Osteoblast (primary cell): Measurements from ENCODE around the gene KRTAP10-7. TPM values are rescaled to one million over a fixed set of nuclear protein-coding genes. Genes with fewer than 3 reads are reported as not detected.
"Not testable (repeated sequence)": the region's sequence is repeated elsewhere in the genome, so short reads cannot be mapped to it uniquely, and the experiment has no call there.

Source experiments
- DNase-seq: peaks from one replicate; pipeline ENCODE4 v3.0.0; 2011; ENCODE audit warnings: low spot score, mixed read lengths; ENCODE audit not compliant: insufficient read length; ENCODE audit errors: missing footprints
- H2AFZ ChIP-seq: 2 replicates; pipeline ENCODE4 v1.6.0; 2011; ENCODE audit warnings: mild to moderate bottlenecking, low read length
- H3K27ac ChIP-seq: 2 replicates; pipeline ENCODE4 v1.5.1; 2011; ENCODE audit warnings: mild to moderate bottlenecking, low read depth, low read length, moderate library complexity
- H3K27me3 ChIP-seq: 2 replicates; pipeline ENCODE4 v1.6.0; 2012; ENCODE audit warnings: mild to moderate bottlenecking, control low read depth, inconsistent platforms, low read length, moderate library complexity; ENCODE audit not compliant: insufficient read depth
- H3K36me3 ChIP-seq: 2 replicates; pipeline ENCODE4 v1.5.1; 2011; ENCODE audit warnings: mild to moderate bottlenecking, low read length, control low read depth, moderate library complexity; ENCODE audit not compliant: insufficient read depth
- H3K4me1 ChIP-seq: 2 replicates; pipeline ENCODE4 v1.5.1; 2011; ENCODE audit warnings: mild to moderate bottlenecking, low read length, control low read depth, moderate library complexity; ENCODE audit not compliant: insufficient read depth
- H3K4me2 ChIP-seq: 2 replicates; pipeline ENCODE4 v1.6.0; 2011; ENCODE audit warnings: mild to moderate bottlenecking, low read length; ENCODE audit not compliant: insufficient read depth
- H3K4me3 ChIP-seq: fragments of 200-600 bp; sonication (generic); 3 replicates; pipeline ENCODE4 v1.5.1; 2012; ENCODE audit warnings: mild to moderate bottlenecking, low read length, inconsistent platforms; ENCODE audit not compliant: insufficient read depth
- H3K79me2 ChIP-seq: 2 replicates; pipeline ENCODE4 v1.6.0; 2012; ENCODE audit warnings: mild to moderate bottlenecking, low read length, control low read depth, inconsistent platforms; ENCODE audit not compliant: insufficient read depth
- H3K9me3 ChIP-seq: 2 replicates; pipeline ENCODE4 v1.5.1; 2011; ENCODE audit warnings: low read depth, low read length, control low read depth
- H4K20me1 ChIP-seq: 2 replicates; pipeline ENCODE4 v1.6.0; 2012; ENCODE audit warnings: mild to moderate bottlenecking, low read length, control low read depth; ENCODE audit not compliant: insufficient read depth
- total RNA-seq: library from RNA; depleted of rRNA; stranded (reverse); fragments of >200 nt; gene quantifications from 2 replicates; pipeline ENCODE4 v1.2.3, GENCODE V29; 2012
- TF ChIP-seq, protein P1 (sequence below): IDR thresholded peaks from 2 replicates; pipeline ENCODE4 v1.5.1; 2011; ENCODE audit warnings: mild to moderate bottlenecking, low read depth, low read length, moderate library complexity; ENCODE audit errors: extremely low read depth

KRTAP10-7 gene
- total RNA-seq, 1 donor = not detected

DNA sequence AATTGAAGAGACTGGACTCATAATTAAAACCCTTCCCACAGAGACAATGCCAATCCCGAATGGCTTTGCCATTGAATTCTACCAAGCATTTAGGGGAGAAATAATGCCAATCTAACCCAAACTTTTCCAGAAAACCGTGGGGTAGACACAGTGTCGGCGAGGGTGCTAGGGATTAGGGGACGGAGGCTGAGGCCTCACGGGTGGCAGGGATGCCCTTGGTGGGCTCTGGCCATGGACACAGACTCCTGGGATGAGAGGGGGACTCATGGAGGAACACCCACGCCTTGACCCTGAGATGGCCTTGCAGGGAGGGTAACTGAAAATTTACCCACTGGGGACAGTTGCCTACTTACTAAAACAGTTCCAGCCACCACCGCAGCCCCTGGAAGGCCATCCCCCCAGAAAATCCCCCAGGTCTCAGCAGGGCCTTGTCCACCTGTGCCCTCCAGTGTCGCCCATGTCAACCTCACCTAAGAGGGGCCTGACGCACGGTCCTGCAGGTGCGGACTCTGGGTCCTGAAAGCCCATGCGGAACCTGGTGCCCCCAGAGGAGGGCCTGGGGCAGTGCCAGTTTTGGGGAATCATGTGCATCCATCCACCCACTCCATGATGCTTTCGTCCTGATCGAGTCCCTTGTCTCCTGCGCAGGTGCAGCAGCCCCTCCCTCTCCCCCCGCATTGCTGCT, 21.9 kb upstream of the KRTAP10-7 start:
- no peak overlapping the region for H3K4me2 ChIP-seq
- H3K4me1 ChIP-seq = no peaks in the 10 kb centered on the region
- H2AFZ ChIP-seq = no peak overlapping the region
- no peaks in the 10 kb centered on the region for H4K20me1 ChIP-seq
- no peak overlapping the region for H3K4me3 ChIP-seq
- DNase-seq = no peak
- H3K27ac ChIP-seq = no peak overlapping the region
- no peaks in the 10 kb centered on the region for H3K36me3 ChIP-seq
- no peaks in the 10 kb centered on the region for H3K79me2 ChIP-seq
- no peaks in the 10 kb centered on the region for H3K27me3 ChIP-seq
- H3K9me3 ChIP-seq = no peaks in the 10 kb centered on the region
- TF ChIP-seq, protein P1, sequence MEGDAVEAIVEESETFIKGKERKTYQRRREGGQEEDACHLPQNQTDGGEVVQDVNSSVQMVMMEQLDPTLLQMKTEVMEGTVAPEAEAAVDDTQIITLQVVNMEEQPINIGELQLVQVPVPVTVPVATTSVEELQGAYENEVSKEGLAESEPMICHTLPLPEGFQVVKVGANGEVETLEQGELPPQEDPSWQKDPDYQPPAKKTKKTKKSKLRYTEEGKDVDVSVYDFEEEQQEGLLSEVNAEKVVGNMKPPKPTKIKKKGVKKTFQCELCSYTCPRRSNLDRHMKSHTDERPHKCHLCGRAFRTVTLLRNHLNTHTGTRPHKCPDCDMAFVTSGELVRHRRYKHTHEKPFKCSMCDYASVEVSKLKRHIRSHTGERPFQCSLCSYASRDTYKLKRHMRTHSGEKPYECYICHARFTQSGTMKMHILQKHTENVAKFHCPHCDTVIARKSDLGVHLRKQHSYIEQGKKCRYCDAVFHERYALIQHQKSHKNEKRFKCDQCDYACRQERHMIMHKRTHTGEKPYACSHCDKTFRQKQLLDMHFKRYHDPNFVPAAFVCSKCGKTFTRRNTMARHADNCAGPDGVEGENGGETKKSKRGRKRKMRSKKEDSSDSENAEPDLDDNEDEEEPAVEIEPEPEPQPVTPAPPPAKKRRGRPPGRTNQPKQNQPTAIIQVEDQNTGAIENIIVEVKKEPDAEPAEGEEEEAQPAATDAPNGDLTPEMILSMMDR = no peak

DNA sequence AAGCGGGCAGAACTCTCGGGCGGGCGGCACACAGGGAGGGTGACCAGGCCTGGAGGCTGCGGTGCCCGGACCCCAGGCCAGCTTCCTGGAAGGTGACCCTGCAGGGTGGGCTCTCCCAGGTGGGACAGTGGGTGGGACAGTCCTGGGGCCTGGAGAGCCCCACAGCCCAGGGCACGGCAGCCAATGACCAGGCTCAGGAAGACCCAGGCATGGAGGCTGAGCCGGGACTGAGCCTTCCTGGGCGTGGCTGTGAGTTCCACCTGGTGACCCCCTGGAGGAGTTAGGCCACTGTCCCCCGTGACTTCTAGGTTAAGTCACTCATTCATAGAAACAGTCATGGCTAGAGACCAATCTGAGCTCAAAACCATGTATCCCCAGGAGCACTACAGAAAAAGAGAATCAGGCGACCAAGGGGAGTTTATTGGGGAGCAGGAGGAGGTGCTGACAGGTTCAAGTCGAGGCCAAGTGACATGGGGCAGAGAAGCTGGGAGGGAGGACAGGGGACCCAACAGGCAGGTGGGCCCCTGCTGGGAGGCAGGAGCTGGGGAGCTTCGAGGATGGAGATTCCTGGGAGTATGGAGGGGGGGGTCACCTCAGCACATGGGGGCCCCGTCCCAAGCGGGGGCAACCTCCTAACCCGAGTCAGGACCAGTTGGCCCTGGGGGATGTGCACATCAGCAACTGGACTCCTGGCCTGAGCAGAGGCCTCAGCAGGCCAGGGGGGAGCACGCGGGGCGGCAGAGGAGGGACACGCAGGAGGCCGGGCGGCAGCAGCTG, 21.2 kb upstream of the KRTAP10-7 start:
- TF ChIP-seq, protein P1 = no peak
- no peaks in the 10 kb centered on the region for H3K27me3 ChIP-seq
- H2AFZ ChIP-seq = no peak overlapping the region
- no peaks in the 10 kb centered on the region for H3K4me1 ChIP-seq
- H3K36me3 ChIP-seq = no peaks in the 10 kb centered on the region
- DNase-seq = no peak
- no peaks in the 10 kb centered on the region for H3K9me3 ChIP-seq
- H3K27ac ChIP-seq = no peak overlapping the region
- H3K4me2 ChIP-seq = no peak overlapping the region
- no peaks in the 10 kb centered on the region for H4K20me1 ChIP-seq
- no peak overlapping the region for H3K4me3 ChIP-seq
- H3K79me2 ChIP-seq = no peaks in the 10 kb centered on the region

GRCh38 chr21:44579833-44580144, 20.6 kb upstream of the KRTAP10-7 start:
- no peak overlapping the region for H3K27ac ChIP-seq
- TF ChIP-seq, protein P1 = no peak

GRCh38 chr21:44580231-44580821, 20.1 kb upstream of the KRTAP10-7 start, which contains the start of gene KRTAP10-5:
Gene KRTAP10-5 (minus strand): TSS chr21:44580604. CDS start chr21:44580578, 26 bp downstream.
- not testable (repeated sequence) for H2AFZ ChIP-seq, H4K20me1 ChIP-seq, H3K79me2 ChIP-seq, H3K4me1 ChIP-seq, H3K36me3 ChIP-seq, H3K27me3 ChIP-seq, H3K4me2 ChIP-seq, H3K27ac ChIP-seq, DNase-seq, H3K9me3 ChIP-seq, H3K4me3 ChIP-seq

More at GRCh38 chr21:44579833-44580144, 20.6 kb upstream of the KRTAP10-7 start:
- no peak overlapping the region for H2AFZ ChIP-seq
- no peaks in the 10 kb centered on the region for H3K36me3 ChIP-seq
- H3K79me2 ChIP-seq = no peaks in the 10 kb centered on the region
- no peaks in the 10 kb centered on the region for H3K27me3 ChIP-seq
- H3K4me3 ChIP-seq = no peak overlapping the region
- H3K9me3 ChIP-seq = no peaks in the 10 kb centered on the region
- H4K20me1 ChIP-seq = no peaks in the 10 kb centered on the region
- DNase-seq = no peak
- no peaks in the 10 kb centered on the region for H3K4me1 ChIP-seq
- H3K4me2 ChIP-seq = no peak overlapping the region
